Measurements from ENCODE around the gene TRMT2B. TPM values are rescaled to one million over a fixed set of nuclear protein-coding genes. Genes with fewer than 3 reads are reported as not detected.

The TRMT2B gene
- polyA plus RNA-seq, 3 donors = 10.5 to 13.3 (median 13.0) TPM

DNA sequence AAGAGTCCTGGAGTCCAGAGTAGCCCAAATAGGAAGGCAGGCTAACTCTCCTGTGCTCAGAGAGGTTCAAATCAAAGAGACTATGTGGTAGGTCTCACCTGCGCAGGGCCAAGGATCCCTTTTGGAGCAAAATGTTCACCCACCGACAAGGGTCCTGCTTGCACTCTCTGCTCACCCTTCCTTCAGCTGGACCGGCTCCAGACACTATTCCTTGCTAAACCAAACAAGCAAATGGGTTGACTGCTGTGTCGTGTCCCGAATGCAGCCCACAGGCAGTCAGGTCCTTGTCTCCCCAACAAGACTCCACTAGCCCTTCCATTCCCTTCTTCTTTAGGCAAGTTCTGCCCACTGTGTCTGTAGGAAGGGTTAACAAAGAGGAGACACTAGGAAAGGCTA, 760 bp downstream of the TRMT2B start:
- peak overlapping the region; percentile 88 to 93 for H3K4me3 Mint-ChIP-seq
- TF ChIP-seq, protein P1, sequence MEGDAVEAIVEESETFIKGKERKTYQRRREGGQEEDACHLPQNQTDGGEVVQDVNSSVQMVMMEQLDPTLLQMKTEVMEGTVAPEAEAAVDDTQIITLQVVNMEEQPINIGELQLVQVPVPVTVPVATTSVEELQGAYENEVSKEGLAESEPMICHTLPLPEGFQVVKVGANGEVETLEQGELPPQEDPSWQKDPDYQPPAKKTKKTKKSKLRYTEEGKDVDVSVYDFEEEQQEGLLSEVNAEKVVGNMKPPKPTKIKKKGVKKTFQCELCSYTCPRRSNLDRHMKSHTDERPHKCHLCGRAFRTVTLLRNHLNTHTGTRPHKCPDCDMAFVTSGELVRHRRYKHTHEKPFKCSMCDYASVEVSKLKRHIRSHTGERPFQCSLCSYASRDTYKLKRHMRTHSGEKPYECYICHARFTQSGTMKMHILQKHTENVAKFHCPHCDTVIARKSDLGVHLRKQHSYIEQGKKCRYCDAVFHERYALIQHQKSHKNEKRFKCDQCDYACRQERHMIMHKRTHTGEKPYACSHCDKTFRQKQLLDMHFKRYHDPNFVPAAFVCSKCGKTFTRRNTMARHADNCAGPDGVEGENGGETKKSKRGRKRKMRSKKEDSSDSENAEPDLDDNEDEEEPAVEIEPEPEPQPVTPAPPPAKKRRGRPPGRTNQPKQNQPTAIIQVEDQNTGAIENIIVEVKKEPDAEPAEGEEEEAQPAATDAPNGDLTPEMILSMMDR (IDR thresholded peaks at IDR 0.05) = no peak
- Histone ChIP-seq H3K9ac (ENCODE audit: insufficient read depth, low read length, poor library complexity, severe bottlenecking) (peak overlapping the region; percentile 72), H2AFZ (ENCODE audit: insufficient read depth, low read depth, low read length, poor library complexity, severe bottlenecking) (peak overlapping the region; percentile 81), H3K27ac (ENCODE audit: low read depth in 1 of 2, low read length in 2 of 2) (peak overlapping the region; percentile 90 to 92), H3K9me3 (replicated peaks in 1 of 2; ENCODE audit: control insufficient read depth in 1 of 2, insufficient read depth in 1 of 2, low read length in 2 of 2) (no peaks in the 10 kb centered on the region), H3K27me3 (ENCODE audit: control insufficient read depth in 2 of 2, insufficient read depth in 2 of 2, low read length in 2 of 2) (no peaks in the 10 kb centered on the region), H3K36me3 (replicated peaks in 1 of 2; ENCODE audit: control insufficient read depth in 1 of 2, insufficient read depth in 2 of 2, low read length in 2 of 2) (no peaks in the 10 kb centered on the region), H3K79me2 (ENCODE audit: insufficient read depth, low read length) (peaks cover 5% of the 10 kb centered on the region), H3K4me1 (ENCODE audit: control insufficient read depth in 1 of 2, insufficient read depth in 2 of 2, low read length in 2 of 2) (peaks cover 6 to 8% of the 10 kb centered on the region in 2 donors), H3K4me2 (replicated peaks; ENCODE audit: extremely low read depth, low read length, poor library complexity, severe bottlenecking) (peak overlapping the region; percentile 79), H3K4me3 (replicated peaks in 1 of 3; ENCODE audit: low read depth in 2 of 3, low read length in 3 of 3) (peak overlapping the region; percentile 66 to 82 (median 78)), H4K20me1 (ENCODE audit: insufficient read depth, low read length) (no peaks in the 10 kb centered on the region)
- peak overlapping the region; percentile 92 to 98 (median 95) for H3K27ac Mint-ChIP-seq
- intact Hi-C loops (cut with micrococcal nuclease) = loop anchor here in 1 of 2 donors (10.0 kb wide), 1 partner anchor 54 kb away; no protein-coding TSS in a partner anchor
- no peaks in the 10 kb centered on the region for H3K9me3 Mint-ChIP-seq
- DNase-seq = no peak
- H3K27me3 Mint-ChIP-seq (ENCODE audit: low read depth in 3 of 3) = no peaks in the 10 kb centered on the region
- H3K36me3 Mint-ChIP-seq = peaks cover 2 to 5% of the 10 kb centered on the region in 2 donors
- peaks cover 12% of the 10 kb centered on the region for H3K4me1 Mint-ChIP-seq
- no CpG with 5 or more reads among the region's 5 CpGs for WGBS (ENCODE audit: insufficient coverage)

DNA sequence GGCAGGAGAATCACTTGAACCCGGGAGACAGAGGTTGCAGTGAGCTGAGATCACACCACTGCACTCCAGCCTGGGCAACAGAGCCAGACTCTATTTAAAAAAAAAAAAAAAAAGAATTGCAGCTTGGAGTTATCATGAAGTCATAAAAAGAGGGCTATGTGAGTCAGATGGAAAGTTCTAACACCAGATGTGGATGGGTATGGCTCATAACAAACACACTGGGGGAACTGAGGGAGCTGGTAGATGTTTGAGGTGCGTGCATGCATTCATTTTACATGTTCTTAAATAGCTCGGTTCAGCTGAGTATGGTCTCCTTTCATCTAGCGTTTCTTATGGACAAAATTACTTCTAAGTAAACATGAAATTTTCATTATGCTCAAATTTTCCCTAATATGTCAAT, 11.7 kb downstream of the TRMT2B start:
- no peak overlapping the region for H3K9ac ChIP-seq (ENCODE audit: insufficient read depth, low read length, poor library complexity, severe bottlenecking)
- intact Hi-C loops (cut with micrococcal nuclease) = no loop called here
- TF ChIP-seq, protein P1 (IDR thresholded peaks at IDR 0.05) = no peak
- H3K27me3 ChIP-seq (ENCODE audit: control insufficient read depth in 2 of 2, insufficient read depth in 2 of 2, low read length in 2 of 2) = no peaks in the 10 kb centered on the region
- H3K4me2 ChIP-seq (replicated peaks; ENCODE audit: extremely low read depth, low read length, poor library complexity, severe bottlenecking) = no peak overlapping the region
- H3K4me1 ChIP-seq (ENCODE audit: control insufficient read depth in 1 of 2, insufficient read depth in 2 of 2, low read length in 2 of 2) = no peaks in the 10 kb centered on the region
- no peak overlapping the region for H3K4me3 Mint-ChIP-seq
- no peaks in the 10 kb centered on the region for H3K9me3 Mint-ChIP-seq
- H3K4me1 Mint-ChIP-seq = no peaks in the 10 kb centered on the region
- H3K4me3 ChIP-seq (replicated peaks in 1 of 3; ENCODE audit: low read depth in 2 of 3, low read length in 3 of 3) = no peak overlapping the region
- peaks cover 43 to 66% of the 10 kb centered on the region in 2 donors for H3K36me3 ChIP-seq (replicated peaks in 1 of 2; ENCODE audit: control insufficient read depth in 1 of 2, insufficient read depth in 2 of 2, low read length in 2 of 2)
- no peaks in the 10 kb centered on the region for H3K79me2 ChIP-seq (ENCODE audit: insufficient read depth, low read length)
- H2AFZ ChIP-seq (ENCODE audit: insufficient read depth, low read depth, low read length, poor library complexity, severe bottlenecking) = no peak overlapping the region
- peaks cover 39 to 47% of the 10 kb centered on the region in 2 donors for H3K36me3 Mint-ChIP-seq
- DNase-seq = no peak
- no peak overlapping the region for H3K27ac Mint-ChIP-seq
- H3K27ac ChIP-seq (ENCODE audit: low read depth in 1 of 2, low read length in 2 of 2) = no peak overlapping the region
- peaks cover 0 to 7% (median 0%) of the 10 kb centered on the region in 3 donors for H3K27me3 Mint-ChIP-seq (ENCODE audit: low read depth in 3 of 3)
- WGBS (ENCODE audit: insufficient coverage) = no CpG with 5 or more reads among the region's 4 CpGs
- H3K9me3 ChIP-seq (replicated peaks in 1 of 2; ENCODE audit: control insufficient read depth in 1 of 2, insufficient read depth in 1 of 2, low read length in 2 of 2) = no peaks in the 10 kb centered on the region
- no peaks in the 10 kb centered on the region for H4K20me1 ChIP-seq (ENCODE audit: insufficient read depth, low read length)

All from CD14-positive monocyte (primary cell).